NCI-H128 (cell line): ENCODE measurements around the gene FBLN5.

Experiments
- DNase-seq: peaks from one replicate; lab custom pipeline; 2025; ENCODE audit not compliant: unreplicated experiment; lab: John Stamatoyannopoulos, UW

FBLN5 gene

DNA sequence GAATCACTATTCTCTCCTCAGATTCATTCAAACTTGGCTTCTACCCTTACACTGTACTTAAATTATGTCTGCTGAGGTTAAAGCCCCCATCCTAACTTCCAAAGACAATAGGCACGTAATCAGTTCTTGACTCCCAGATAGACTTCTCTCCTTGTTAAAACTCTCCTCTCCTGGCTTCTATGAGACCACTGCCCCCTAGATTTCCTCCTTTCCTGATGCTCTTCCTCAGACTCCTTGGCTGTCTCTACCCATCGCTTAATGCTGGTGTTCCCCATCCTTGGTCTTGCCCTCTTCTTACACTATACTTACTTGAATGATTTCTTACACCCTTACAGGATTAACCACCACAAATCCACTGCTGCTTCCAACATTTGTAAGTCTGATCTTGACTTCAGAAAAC, 112.9 kb downstream of the FBLN5 start:
- no peak for DNase-seq

DNA sequence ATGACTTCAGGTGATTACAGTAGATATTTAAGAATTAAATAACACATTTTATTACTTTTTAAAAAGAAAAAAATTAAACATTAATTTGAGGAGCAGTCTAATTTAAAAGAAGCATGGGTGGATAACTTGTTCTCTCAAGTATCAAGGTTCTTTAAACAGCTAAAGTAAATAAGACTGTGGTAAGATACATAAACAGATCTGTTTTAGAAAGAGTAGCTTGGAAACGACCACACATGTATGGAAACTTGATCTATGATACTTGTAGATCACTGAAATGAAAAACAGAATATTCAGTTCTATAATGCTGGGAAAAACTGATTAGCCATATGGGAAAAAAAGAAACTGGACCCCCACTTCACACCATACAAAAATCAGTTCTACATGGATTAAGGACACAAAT, 116.2 kb downstream of the FBLN5 start:
- no peak for DNase-seq

DNA sequence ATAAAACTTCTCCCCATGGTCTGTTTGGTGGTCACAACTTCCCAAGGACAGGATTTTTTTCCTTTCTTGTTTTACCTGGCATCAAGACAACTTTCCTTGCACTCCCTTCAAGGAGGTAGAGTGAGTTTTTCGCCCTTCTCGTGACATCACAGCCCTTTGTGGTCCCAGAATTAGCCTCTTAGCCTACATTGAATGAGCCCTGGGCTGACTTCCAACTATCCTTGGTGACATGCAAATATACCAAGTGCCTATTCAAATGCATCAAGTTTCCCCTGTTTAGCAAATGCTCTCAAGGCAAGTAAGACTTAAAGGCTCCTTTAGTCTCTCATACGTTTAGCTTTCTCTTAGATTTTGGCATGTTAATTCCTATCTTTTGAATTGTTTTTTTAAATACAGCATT, 116.7 kb downstream of the FBLN5 start:
- DNase-seq, result peak; percentile 82

DNA sequence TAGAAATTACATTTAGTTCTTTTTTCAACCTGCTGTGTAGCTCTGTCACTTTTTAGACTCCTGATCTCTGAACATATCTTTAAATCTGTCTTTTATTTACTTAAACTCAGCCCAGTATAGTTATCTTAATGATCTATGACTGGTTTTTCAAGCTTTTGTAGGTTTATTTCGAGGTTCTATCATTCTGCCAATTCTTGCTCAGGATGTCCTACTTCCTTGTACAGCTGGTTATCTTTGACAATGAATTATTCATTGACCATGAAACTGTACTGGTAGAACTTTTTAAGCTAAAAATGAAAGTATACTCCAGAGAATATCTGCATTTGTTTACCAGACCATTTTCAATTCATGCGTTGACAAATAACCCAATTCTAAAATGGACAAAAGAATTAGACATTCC, 118.0 kb downstream of the FBLN5 start:
- no peak for DNase-seq

DNA sequence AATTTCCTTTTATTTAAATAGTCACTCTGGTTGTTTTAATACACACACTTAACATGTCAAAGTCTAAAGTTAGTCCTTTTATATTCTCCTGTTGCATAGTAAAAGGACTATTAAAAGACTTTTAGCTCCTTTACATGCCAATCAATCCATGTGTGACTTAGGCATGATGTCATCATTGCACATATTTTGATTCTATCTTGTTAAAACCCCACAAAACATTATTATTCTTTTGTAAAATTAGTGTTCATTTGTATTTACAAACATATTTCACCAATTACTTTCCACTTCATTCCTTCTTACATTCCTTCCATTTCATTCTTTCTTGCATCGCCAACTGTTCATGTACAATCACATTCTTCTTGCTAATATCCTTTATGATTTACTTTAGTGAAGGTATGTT, 119.7 kb downstream of the FBLN5 start:
- no peak for DNase-seq
